PFSK-1 (cell line): Measurements from ENCODE around the gene FCRL5.

Experiments
- FOXP2 ChIP-seq: optimal IDR thresholded peaks from 2 replicates; pipeline ENCODE3; 2011; ENCODE audit warnings: borderline replicate concordance, control low read depth, inconsistent platforms; ENCODE audit not compliant: insufficient read depth; ENCODE audit errors: extremely low read length, extremely low read depth
- POLR2AphosphoS5 ChIP-seq: IDR thresholded peaks from 2 replicates; pipeline ENCODE4 v1.6.1; 2012; ENCODE audit warnings: low read depth, mild to moderate bottlenecking, control low read depth, low read length, moderate library complexity
- SIN3A ChIP-seq: IDR thresholded peaks from 2 replicates; pipeline ENCODE4 v1.6.1; 2012; ENCODE audit warnings: mild to moderate bottlenecking, low read length, moderate library complexity, borderline replicate concordance; ENCODE audit not compliant: insufficient read depth
- TAF1 ChIP-seq: IDR thresholded peaks from 2 replicates; pipeline ENCODE4 v1.6.1; 2012; ENCODE audit warnings: low read length, control low read depth, borderline replicate concordance; ENCODE audit not compliant: insufficient read depth
- TF ChIP-seq, protein P1 (sequence below), 2 experiments: IDR thresholded peaks; 2 replicates each; pipeline versions ENCODE4 v1.6.1 to v1.8.0; 2011 to 2012; ENCODE audit warnings: low read depth in 2 of 2, low read length in 2 of 2, control low read depth in 1 of 2, inconsistent platforms in 1 of 2, mild to moderate bottlenecking in 1 of 2, moderate library complexity in 1 of 2; ENCODE audit not compliant: insufficient read depth in 1 of 2

Gene FCRL5

GRCh38 chr1:157490467-157491165 is 61.7 kb downstream of the FCRL5 start:
- TF ChIP-seq FOXP2: no peak
- TF ChIP-seq POLR2AphosphoS5: no peak
- no peak for TF ChIP-seq TAF1
- TF ChIP-seq SIN3A: no peak
- TF ChIP-seq, protein P1, sequence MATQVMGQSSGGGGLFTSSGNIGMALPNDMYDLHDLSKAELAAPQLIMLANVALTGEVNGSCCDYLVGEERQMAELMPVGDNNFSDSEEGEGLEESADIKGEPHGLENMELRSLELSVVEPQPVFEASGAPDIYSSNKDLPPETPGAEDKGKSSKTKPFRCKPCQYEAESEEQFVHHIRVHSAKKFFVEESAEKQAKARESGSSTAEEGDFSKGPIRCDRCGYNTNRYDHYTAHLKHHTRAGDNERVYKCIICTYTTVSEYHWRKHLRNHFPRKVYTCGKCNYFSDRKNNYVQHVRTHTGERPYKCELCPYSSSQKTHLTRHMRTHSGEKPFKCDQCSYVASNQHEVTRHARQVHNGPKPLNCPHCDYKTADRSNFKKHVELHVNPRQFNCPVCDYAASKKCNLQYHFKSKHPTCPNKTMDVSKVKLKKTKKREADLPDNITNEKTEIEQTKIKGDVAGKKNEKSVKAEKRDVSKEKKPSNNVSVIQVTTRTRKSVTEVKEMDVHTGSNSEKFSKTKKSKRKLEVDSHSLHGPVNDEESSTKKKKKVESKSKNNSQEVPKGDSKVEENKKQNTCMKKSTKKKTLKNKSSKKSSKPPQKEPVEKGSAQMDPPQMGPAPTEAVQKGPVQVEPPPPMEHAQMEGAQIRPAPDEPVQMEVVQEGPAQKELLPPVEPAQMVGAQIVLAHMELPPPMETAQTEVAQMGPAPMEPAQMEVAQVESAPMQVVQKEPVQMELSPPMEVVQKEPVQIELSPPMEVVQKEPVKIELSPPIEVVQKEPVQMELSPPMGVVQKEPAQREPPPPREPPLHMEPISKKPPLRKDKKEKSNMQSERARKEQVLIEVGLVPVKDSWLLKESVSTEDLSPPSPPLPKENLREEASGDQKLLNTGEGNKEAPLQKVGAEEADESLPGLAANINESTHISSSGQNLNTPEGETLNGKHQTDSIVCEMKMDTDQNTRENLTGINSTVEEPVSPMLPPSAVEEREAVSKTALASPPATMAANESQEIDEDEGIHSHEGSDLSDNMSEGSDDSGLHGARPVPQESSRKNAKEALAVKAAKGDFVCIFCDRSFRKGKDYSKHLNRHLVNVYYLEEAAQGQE (IDR thresholded peaks at IDR 0.05; ENCODE audit: insufficient read depth in 1 of 2, low read depth in 2 of 2, low read length in 2 of 2): no peak

- TF ChIP-seq, protein P1 (IDR thresholded peaks at IDR 0.05; ENCODE audit: insufficient read depth in 1 of 2, low read depth in 2 of 2, low read length in 2 of 2): no peak
- TF ChIP-seq TAF1 (no peak), POLR2AphosphoS5 (no peak), SIN3A (no peak), FOXP2 (no peak)
These were observed 64.2 kb downstream of the FCRL5 start for GRCh38 chr1:157488156-157488555.

GRCh38 chr1:157487504-157487903 is 64.8 kb downstream of the FCRL5 start:
- no peak for TF ChIP-seq SIN3A
- TF ChIP-seq, protein P1 (IDR thresholded peaks at IDR 0.05; ENCODE audit: insufficient read depth in 1 of 2, low read depth in 2 of 2, low read length in 2 of 2): no peak
- TF ChIP-seq FOXP2: no peak
- no peak for TF ChIP-seq TAF1
- no peak for TF ChIP-seq POLR2AphosphoS5

GRCh38 chr1:157487096-157487495 is 65.2 kb downstream of the FCRL5 start:
- TF ChIP-seq POLR2AphosphoS5: no peak
- no peak for TF ChIP-seq FOXP2
- TF ChIP-seq TAF1: no peak
- no peak for TF ChIP-seq SIN3A
- TF ChIP-seq, protein P1 (IDR thresholded peaks at IDR 0.05; ENCODE audit: insufficient read depth in 1 of 2, low read depth in 2 of 2, low read length in 2 of 2): no peak
